ENCODE measurements around the gene FBXO38. TPM values are rescaled to one million over a fixed set of nuclear protein-coding genes. Genes with fewer than 3 reads are reported as not detected.

FBXO38 gene
- total RNA-seq, 1 experiment from 2014 or later, result 34.5 TPM

DNA sequence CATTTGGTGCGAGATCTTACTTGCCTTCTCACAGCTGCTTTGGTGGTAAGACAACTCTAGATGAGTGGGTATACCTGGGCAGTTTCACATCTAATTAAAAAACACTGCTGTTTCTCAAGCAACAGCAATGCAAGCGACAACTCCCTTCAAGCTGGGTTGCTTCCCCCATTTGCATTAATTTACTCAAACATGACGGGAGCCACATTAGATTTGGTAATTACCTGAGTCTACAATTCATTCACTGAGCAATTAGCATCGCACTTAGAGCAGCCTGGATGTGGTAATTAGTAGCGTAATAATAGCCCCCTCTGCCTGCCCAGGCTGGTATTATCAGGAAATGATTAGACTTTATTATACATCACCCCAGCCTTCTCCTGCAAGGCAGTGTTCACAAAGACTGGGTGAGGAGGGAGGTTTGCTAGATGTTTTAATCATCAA lies 73.4 kb downstream of the FBXO38 start:
- no peak for DNase-seq (ENCODE audit: low read depth, low spot score)
- ATAC-seq, result no peak
- CTCF ChIA-PET, result no interaction called here
- no peaks in the 10 kb centered on the region for H3K9me3 ChIP-seq (ENCODE audit: control insufficient read depth, insufficient read depth, low read depth, low read length)
- no peak overlapping the region for H3K4me3 ChIP-seq (ENCODE audit: low read depth in 2 of 2, low read length in 2 of 2)
- H3K27me3 ChIP-seq (ENCODE audit: control insufficient read depth, insufficient read depth, low read length), result no peaks in the 10 kb centered on the region; the same call in 1 of the 2 replicates
- no peak overlapping the region for H3K27ac ChIP-seq (ENCODE audit: low read length)
- POLR2A ChIA-PET, result no interaction called here
- H3K4me1 ChIP-seq (ENCODE audit: control insufficient read depth, insufficient read depth, low read length), result no peaks in the 10 kb centered on the region
- H3K36me3 ChIP-seq (ENCODE audit: control insufficient read depth, insufficient read depth, low read length), result no peaks in the 10 kb centered on the region
- BruUV-seq (replicated peaks), result no TSS peak
- intact Hi-C loops (cut with micrococcal nuclease; ENCODE audit: unreplicated experiment), result loop anchor here (10.0 kb wide), 1 partner anchor 578 kb away; no protein-coding TSS in a partner anchor
- peak; percentile 45 for TF ChIP-seq CTCF (IDR thresholded peaks at IDR 0.05)
- TF ChIP-seq POLR2AphosphoS5 (IDR thresholded peaks at IDR 0.05; ENCODE audit: low read depth, low read length), result no peak
- in situ Hi-C loops (cut with HindIII; ENCODE audit: low pct_unique_long_range_greater_than_20kb, low sequenced_read_pairs), result no loop called here

DNA sequence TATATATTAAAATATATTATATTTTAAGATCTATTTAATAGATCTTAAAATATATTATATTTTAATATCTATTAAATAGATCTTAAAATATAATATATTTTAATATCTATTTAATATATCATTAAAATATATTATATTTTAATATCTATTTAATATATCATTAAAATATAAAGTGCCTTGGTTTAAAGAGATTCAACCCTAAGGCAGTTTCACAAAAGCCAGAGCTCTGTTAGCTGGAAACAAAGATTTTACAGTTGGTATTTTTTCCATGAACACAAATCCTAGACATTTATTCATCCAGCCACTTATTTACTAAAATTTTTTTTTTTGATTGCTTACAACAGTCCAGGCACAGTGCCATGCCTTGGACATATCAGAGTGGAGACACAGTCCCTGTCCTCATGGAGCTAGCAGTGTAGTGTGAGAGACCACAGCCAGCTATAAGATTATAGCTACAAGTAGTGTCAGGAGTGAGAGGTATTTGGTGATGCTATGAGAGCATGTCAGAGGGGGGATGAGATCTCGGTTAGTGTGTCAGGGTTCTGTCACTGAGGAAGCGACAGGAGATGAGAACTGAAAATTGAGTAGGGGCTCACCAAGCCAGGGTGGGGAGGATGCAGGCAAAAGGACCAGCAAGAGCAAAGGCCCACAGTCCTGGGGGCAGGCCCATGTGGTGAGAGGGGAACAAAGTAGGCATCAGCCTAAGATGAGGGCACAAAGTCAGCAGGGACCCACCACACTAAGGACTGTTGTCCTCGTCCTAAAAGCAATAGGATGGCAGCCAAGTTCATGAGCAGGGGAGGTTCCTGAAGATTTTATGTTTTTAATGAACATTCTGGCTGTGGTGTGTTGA lies 74.5 kb downstream of the FBXO38 start:
- TF ChIP-seq CTCF (IDR thresholded peaks at IDR 0.05), result no peak
- no peak for TF ChIP-seq TCF7L2 (IDR thresholded peaks at IDR 0.05; ENCODE audit: low read depth, low read length)
- no peak for TF ChIP-seq REST (IDR thresholded peaks at IDR 0.05; ENCODE audit: insufficient read depth in 1 of 2, low read depth in 2 of 2, low read length in 1 of 2)
- no peak for TF ChIP-seq SIN3A (IDR thresholded peaks at IDR 0.05; ENCODE audit: borderline replicate concordance, insufficient read depth, low read depth, low read length)
- TF ChIP-seq POLR2AphosphoS5 (IDR thresholded peaks at IDR 0.05; ENCODE audit: low read depth, low read length), result no peak
- no peak overlapping the region for H3K4me3 ChIP-seq (ENCODE audit: low read depth in 2 of 2, low read length in 2 of 2)
- no peak overlapping the region for H3K27ac ChIP-seq (ENCODE audit: low read length)
- POLR2A ChIA-PET, result no interaction called here
- H3K36me3 ChIP-seq (ENCODE audit: control insufficient read depth, insufficient read depth, low read length), result no peaks in the 10 kb centered on the region
- ATAC-seq (no peak), DNase-seq (ENCODE audit: low read depth, low spot score) (no peak)
- in situ Hi-C loops (cut with HindIII; ENCODE audit: low pct_unique_long_range_greater_than_20kb, low sequenced_read_pairs), result no loop called here
- no TSS peak for BruUV-seq (replicated peaks)
- no peaks in the 10 kb centered on the region for H3K9me3 ChIP-seq (ENCODE audit: control insufficient read depth, insufficient read depth, low read depth, low read length)
- CTCF ChIA-PET, result interaction anchor here (0.6 to 2.2 kb wide), 2 partner anchors 273 to 318 kb away, joined by 3 to 6 read pairs; no protein-coding TSS in a partner anchor
- intact Hi-C loops (cut with micrococcal nuclease; ENCODE audit: unreplicated experiment), result loop anchor here (10.0 kb wide), 1 partner anchor 577 kb away; no protein-coding TSS in a partner anchor
- no peaks in the 10 kb centered on the region; the same call in 1 of the 2 replicates for H3K27me3 ChIP-seq (ENCODE audit: control insufficient read depth, insufficient read depth, low read length)
- H3K4me1 ChIP-seq (ENCODE audit: control insufficient read depth, insufficient read depth, low read length), result no peaks in the 10 kb centered on the region

All from Panc1 (cell line).